Parathyroid adenoma (tissue), 2 donors: ENCODE results near the gene THBS2.

Source experiments
- H2AFZ ChIP-seq: fragments of 300-600 bp; sonication (generic); one replicate; pipeline ENCODE4 v1.7.0; 2017; ENCODE audit warnings: antibody characterized with exemption, mild to moderate bottlenecking
- H3K27ac ChIP-seq: fragments of 300-600 bp; sonication (generic); one replicate; pipeline ENCODE4 v1.7.0; 2017
- H3K27me3 ChIP-seq: fragments of 300-600 bp; sonication (generic); one replicate; pipeline ENCODE4 v1.7.0; 2017; ENCODE audit warnings: low read length; ENCODE audit not compliant: control insufficient read depth, insufficient read depth
- H3K36me3 ChIP-seq: fragments of 300-600 bp; sonication (generic); one replicate; pipeline ENCODE4 v1.7.0; 2017; ENCODE audit warnings: low read length; ENCODE audit not compliant: control insufficient read depth, insufficient read depth
- H3K4me1 ChIP-seq: fragments of 300-600 bp; sonication (generic); one replicate; pipeline ENCODE4 v1.7.0; 2017; ENCODE audit warnings: control low read depth
- H3K4me2 ChIP-seq: fragments of 300-600 bp; sonication (generic); one replicate; pipeline ENCODE4 v1.7.0; 2017; ENCODE audit warnings: low read length
- H3K4me3 ChIP-seq: fragments of 300-600 bp; sonication (generic); one replicate; pipeline ENCODE4 v1.7.0; 2017; ENCODE audit warnings: low read depth, low read length
- H3K79me2 ChIP-seq: fragments of 300-600 bp; sonication (generic); one replicate; pipeline ENCODE4 v1.7.0; 2017; ENCODE audit warnings: control low read depth
- H3K9ac ChIP-seq: fragments of 300-600 bp; sonication (generic); one replicate; pipeline ENCODE4 v1.7.0; 2017; ENCODE audit warnings: mild to moderate bottlenecking
- H3K9me3 ChIP-seq: fragments of 300-600 bp; sonication (generic); one replicate; pipeline ENCODE4 v1.7.0; 2017; ENCODE audit warnings: low read length; ENCODE audit not compliant: control insufficient read depth
- TF ChIP-seq, protein P1 (sequence below): fragments of 300-600 bp; sonication (generic); IDR thresholded peaks from one replicate; pipeline ENCODE4 v1.7.0; 2017; ENCODE audit warnings: antibody characterized with exemption, mild to moderate bottlenecking
- donor health status: primary hyperparathyroidism.

THBS2 gene

GRCh38 chr6:169222126-169222525, 31.5 kb downstream of the THBS2 start:
- Histone ChIP-seq H3K36me3 (no peaks in the 10 kb centered on the region), H3K4me3 (no peak overlapping the region), H2AFZ (no peak overlapping the region), H3K9me3 (no peaks in the 10 kb centered on the region), H3K27ac (no peak overlapping the region), H3K27me3 (no peaks in the 10 kb centered on the region), H3K79me2 (no peaks in the 10 kb centered on the region), H3K4me2 (no peak overlapping the region), H3K4me1 (no peaks in the 10 kb centered on the region), H3K9ac (no peak overlapping the region)
- TF ChIP-seq, protein P1, sequence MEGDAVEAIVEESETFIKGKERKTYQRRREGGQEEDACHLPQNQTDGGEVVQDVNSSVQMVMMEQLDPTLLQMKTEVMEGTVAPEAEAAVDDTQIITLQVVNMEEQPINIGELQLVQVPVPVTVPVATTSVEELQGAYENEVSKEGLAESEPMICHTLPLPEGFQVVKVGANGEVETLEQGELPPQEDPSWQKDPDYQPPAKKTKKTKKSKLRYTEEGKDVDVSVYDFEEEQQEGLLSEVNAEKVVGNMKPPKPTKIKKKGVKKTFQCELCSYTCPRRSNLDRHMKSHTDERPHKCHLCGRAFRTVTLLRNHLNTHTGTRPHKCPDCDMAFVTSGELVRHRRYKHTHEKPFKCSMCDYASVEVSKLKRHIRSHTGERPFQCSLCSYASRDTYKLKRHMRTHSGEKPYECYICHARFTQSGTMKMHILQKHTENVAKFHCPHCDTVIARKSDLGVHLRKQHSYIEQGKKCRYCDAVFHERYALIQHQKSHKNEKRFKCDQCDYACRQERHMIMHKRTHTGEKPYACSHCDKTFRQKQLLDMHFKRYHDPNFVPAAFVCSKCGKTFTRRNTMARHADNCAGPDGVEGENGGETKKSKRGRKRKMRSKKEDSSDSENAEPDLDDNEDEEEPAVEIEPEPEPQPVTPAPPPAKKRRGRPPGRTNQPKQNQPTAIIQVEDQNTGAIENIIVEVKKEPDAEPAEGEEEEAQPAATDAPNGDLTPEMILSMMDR: no peak

DNA sequence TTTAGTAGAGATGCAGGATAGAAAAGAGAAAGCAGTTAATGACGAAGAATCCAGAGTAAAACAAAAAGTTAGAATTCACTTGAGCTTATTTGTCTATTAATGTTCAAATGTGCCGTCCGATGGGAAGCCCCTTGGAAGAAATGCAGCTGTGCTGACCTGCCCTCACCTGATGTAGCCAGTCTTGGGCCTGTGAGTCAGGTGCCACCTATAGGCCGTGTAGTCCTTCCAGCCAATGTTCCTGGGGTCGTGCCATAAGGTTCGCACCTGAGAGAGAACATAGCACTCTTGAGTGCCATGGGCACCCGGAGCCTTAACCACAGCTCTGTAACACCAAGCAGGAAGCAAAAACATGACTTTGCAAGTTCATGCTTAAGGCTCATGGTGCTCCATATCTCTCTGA, 32.4 kb downstream of the THBS2 start:
- no peaks in the 10 kb centered on the region for H3K79me2 ChIP-seq
- H3K9me3 ChIP-seq: no peaks in the 10 kb centered on the region
- H2AFZ ChIP-seq: no peak overlapping the region
- H3K27me3 ChIP-seq: no peaks in the 10 kb centered on the region
- H3K36me3 ChIP-seq: no peaks in the 10 kb centered on the region
- no peak overlapping the region for H3K9ac ChIP-seq
- H3K4me3 ChIP-seq: no peak overlapping the region
- H3K27ac ChIP-seq: no peak overlapping the region
- H3K4me1 ChIP-seq: no peaks in the 10 kb centered on the region
- no peak overlapping the region for H3K4me2 ChIP-seq
- TF ChIP-seq, protein P1: no peak

DNA sequence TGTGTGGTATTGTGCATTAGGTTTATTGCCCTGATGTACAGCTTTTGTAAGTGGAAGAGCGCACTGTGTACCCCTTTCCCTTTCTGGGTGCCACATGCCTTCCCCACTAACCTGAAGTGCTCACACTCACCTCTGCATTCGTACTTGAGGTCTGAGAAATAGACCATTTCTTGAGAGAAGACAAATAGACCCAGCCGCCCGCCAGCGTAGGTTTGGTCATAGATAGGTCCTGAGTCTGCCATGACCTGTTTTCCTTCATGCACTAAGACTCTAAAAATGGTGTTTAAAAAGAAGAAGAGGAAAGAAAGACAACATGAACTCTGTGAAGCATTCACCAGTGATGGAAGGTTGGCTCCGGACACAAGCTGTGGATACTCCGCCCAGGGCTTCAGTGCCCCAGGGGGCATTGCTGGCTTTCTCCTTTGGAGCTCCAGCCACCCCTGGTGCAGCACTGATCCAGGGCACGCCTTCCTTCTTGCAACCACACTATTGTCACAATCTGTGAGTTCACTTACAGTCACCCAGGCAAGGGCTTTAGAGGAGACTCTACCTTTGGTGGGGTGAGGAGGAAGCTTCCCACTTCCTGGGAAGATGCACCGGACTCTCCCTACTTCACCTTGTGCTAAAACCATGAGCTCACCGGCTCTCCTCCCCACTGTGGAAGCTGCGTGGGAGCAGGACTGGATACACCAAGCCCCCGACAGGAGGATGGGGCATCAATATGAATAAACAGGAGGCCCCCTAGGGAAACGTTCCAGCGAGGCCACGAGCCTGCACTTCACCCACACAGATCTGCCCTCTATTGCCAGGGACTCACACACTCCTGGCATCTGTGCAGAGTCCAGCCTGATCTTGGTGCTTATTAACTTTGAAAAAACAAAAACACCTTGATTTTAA, 33.3 kb downstream of the THBS2 start:
- no peaks in the 10 kb centered on the region for H3K36me3 ChIP-seq
- H3K27me3 ChIP-seq: no peaks in the 10 kb centered on the region
- no peak overlapping the region for H2AFZ ChIP-seq
- no peaks in the 10 kb centered on the region for H3K9me3 ChIP-seq
- no peaks in the 10 kb centered on the region for H3K4me1 ChIP-seq
- no peak overlapping the region for H3K9ac ChIP-seq
- no peak overlapping the region for H3K27ac ChIP-seq
- no peak overlapping the region for H3K4me3 ChIP-seq
- TF ChIP-seq, protein P1: no peak
- H3K79me2 ChIP-seq: no peaks in the 10 kb centered on the region
- no peak overlapping the region for H3K4me2 ChIP-seq

DNA sequence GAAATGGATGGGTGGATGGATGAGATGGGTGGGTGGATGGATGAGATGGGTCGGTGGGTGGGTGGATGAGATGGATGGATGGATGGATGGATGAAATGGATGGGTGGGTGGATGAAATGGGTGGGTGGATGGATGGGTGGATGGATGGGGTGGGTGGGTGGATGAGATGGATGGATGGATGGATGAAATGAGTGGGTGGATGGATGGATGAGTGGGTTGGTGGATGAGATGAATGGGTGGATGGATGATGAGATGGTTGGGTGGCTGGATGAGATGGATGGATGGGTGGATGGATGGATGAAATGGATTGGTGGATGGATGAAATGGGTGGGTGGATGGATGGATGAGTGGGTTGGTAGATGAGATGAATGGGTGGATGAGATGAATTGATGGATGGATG, 35.7 kb downstream of the THBS2 start:
- H3K4me3 ChIP-seq: no peak overlapping the region
- H3K9me3 ChIP-seq: no peaks in the 10 kb centered on the region
- TF ChIP-seq, protein P1: no peak
- H3K4me1 ChIP-seq: no peaks in the 10 kb centered on the region
- no peak overlapping the region for H3K9ac ChIP-seq
- no peaks in the 10 kb centered on the region for H3K36me3 ChIP-seq
- H3K27ac ChIP-seq: no peak overlapping the region
- H3K27me3 ChIP-seq: no peaks in the 10 kb centered on the region
- no peaks in the 10 kb centered on the region for H3K79me2 ChIP-seq
- H3K4me2 ChIP-seq: no peak overlapping the region
- no peak overlapping the region for H2AFZ ChIP-seq

GRCh38 chr6:169216830-169217229, 36.8 kb downstream of the THBS2 start:
- TF ChIP-seq, protein P1: no peak
- H3K27me3 ChIP-seq: no peaks in the 10 kb centered on the region
- H2AFZ ChIP-seq: no peak overlapping the region
- no peaks in the 10 kb centered on the region for H3K4me1 ChIP-seq
- no peak overlapping the region for H3K27ac ChIP-seq
- H3K4me2 ChIP-seq: no peak overlapping the region
- no peaks in the 10 kb centered on the region for H3K9me3 ChIP-seq
- no peaks in the 10 kb centered on the region for H3K36me3 ChIP-seq
- no peak overlapping the region for H3K4me3 ChIP-seq
- no peak overlapping the region for H3K9ac ChIP-seq
- no peaks in the 10 kb centered on the region for H3K79me2 ChIP-seq
